Measurements from ENCODE around the gene ZCWPW1.

The ZCWPW1 gene

GRCh38 chr7:100431286-100431735 lies 2.8 kb upstream of the ZCWPW1 start:
- DNase-seq: no peak

GRCh38 chr7:100430493-100431285 lies 2.2 kb upstream of the ZCWPW1 start:
- DNase-seq: no peak

GRCh38 chr7:100429637-100430492 lies 1.4 kb upstream of the ZCWPW1 start, which contains the start of gene MEPCE:
Gene MEPCE, plus strand, starts transcription at chr7:100429831. Its CDS starts 188 bp downstream, at chr7:100430019.
- peak; percentile 97 to 98 for DNase-seq

GRCh38 chr7:100428967-100429636 lies 599 bp upstream of the ZCWPW1 start:
- DNase-seq: peak; percentile 100

- no peak for DNase-seq
These were observed 723 bp downstream of the ZCWPW1 start for GRCh38 chr7:100427762-100428198.

- no peak for DNase-seq
These were observed 2.0 kb downstream of the ZCWPW1 start for GRCh38 chr7:100426516-100426915.

- no peak for DNase-seq
These were observed 3.2 kb downstream of the ZCWPW1 start for GRCh38 chr7:100425347-100425746.

- no peak for DNase-seq
These were observed 5.2 kb downstream of the ZCWPW1 start for GRCh38 chr7:100423315-100423714.

GRCh38 chr7:100419660-100420226 lies 8.8 kb downstream of the ZCWPW1 start:
- DNase-seq: no peak

GRCh38 chr7:100418930-100419659 lies 9.4 kb downstream of the ZCWPW1 start:
- DNase-seq: no peak

GRCh38 chr7:100415448-100415847 lies 13.1 kb downstream of the ZCWPW1 start:
- DNase-seq: no peak

- no peak for DNase-seq
These were observed 14.6 kb downstream of the ZCWPW1 start for GRCh38 chr7:100413889-100414288.

GRCh38 chr7:100413346-100413745 lies 15.2 kb downstream of the ZCWPW1 start:
- no peak for DNase-seq

GRCh38 chr7:100411101-100411500 lies 17.4 kb downstream of the ZCWPW1 start:
- no peak for DNase-seq

- DNase-seq: peak; percentile 12 to 33
These were observed 21.0 kb downstream of the ZCWPW1 start for GRCh38 chr7:100407285-100408180.

- no peak for DNase-seq
These were observed 21.7 kb downstream of the ZCWPW1 start for GRCh38 chr7:100406767-100407166.

- no peak for DNase-seq
These were observed 26.3 kb downstream of the ZCWPW1 start for GRCh38 chr7:100402241-100402640.

- no peak for DNase-seq
These were observed 26.7 kb downstream of the ZCWPW1 start for GRCh38 chr7:100401811-100402210.

GRCh38 chr7:100400656-100401055 lies 27.8 kb downstream of the ZCWPW1 start:
- DNase-seq: no peak

GRCh38 chr7:100400041-100400440 lies 28.5 kb downstream of the ZCWPW1 start:
- no peak for DNase-seq

- no peak for DNase-seq
These were observed 30.3 kb downstream of the ZCWPW1 start for GRCh38 chr7:100398239-100398638.

Data from stimulated activated CD4-positive, alpha-beta T cell treated with anti-CD3 and anti-CD28 coated beads, Interleukin-2, amount 100 ng/mL, for 48 hours (primary cell).